ENCODE data around the gene NFAT5.
A peak's percentile ranks its signal among the peaks of the same experiment; 100 is the strongest.
"Not testable (repeated sequence)": the region's sequence is repeated elsewhere in the genome, so short reads cannot be mapped to it uniquely, and the experiment has no call there.

Gene NFAT5

GRCh38 chr16:69555867-69556266 lies 9.9 kb upstream of the NFAT5 start:
- Histone ChIP-seq H3K9me3 (ENCODE audit: insufficient read depth, low read length) (no peaks in the 10 kb centered on the region), H3K9ac (ENCODE audit: insufficient read length, low read depth) (no peak overlapping the region), H3K27me3 (ENCODE audit: insufficient read depth, insufficient read length) (no peaks in the 10 kb centered on the region), H3K36me3 (ENCODE audit: insufficient read depth, insufficient read length, low read length) (no peaks in the 10 kb centered on the region), H3K4me1 (ENCODE audit: insufficient read depth, insufficient read length) (no peaks in the 10 kb centered on the region), H3K4me3 (ENCODE audit: insufficient read length, low read depth) (no peak overlapping the region)
- TF ChIP-seq ZNF274 (IDR thresholded peaks at IDR 0.05; ENCODE audit: low read depth, low read length) (no peak), YY1 (IDR thresholded peaks at IDR 0.05; ENCODE audit: insufficient read depth, insufficient read length) (no peak), SUZ12 (IDR thresholded peaks at IDR 0.05; ENCODE audit: extremely low read depth, insufficient read depth, insufficient read length) (no peak)
- DNase-seq (ENCODE audit: low read depth, low spot score), result no peak

GRCh38 chr16:69559164-69559563 lies 6.6 kb upstream of the NFAT5 start:
- no peak overlapping the region for H3K4me3 ChIP-seq (ENCODE audit: insufficient read length, low read depth)
- no peak overlapping the region for H3K9ac ChIP-seq (ENCODE audit: insufficient read length, low read depth)
- no peaks in the 10 kb centered on the region for H3K27me3 ChIP-seq (ENCODE audit: insufficient read depth, insufficient read length)
- no peaks in the 10 kb centered on the region for H3K9me3 ChIP-seq (ENCODE audit: insufficient read depth, low read length)
- no peaks in the 10 kb centered on the region for H3K4me1 ChIP-seq (ENCODE audit: insufficient read depth, insufficient read length)
- no peaks in the 10 kb centered on the region for H3K36me3 ChIP-seq (ENCODE audit: insufficient read depth, insufficient read length, low read length)
- no peak for TF ChIP-seq ZNF274 (IDR thresholded peaks at IDR 0.05; ENCODE audit: low read depth, low read length)
- TF ChIP-seq SUZ12 (IDR thresholded peaks at IDR 0.05; ENCODE audit: extremely low read depth, insufficient read depth, insufficient read length), result no peak
- no peak for TF ChIP-seq YY1 (IDR thresholded peaks at IDR 0.05; ENCODE audit: insufficient read depth, insufficient read length)
- DNase-seq (ENCODE audit: low read depth, low spot score), result no peak

- H3K27me3 ChIP-seq (ENCODE audit: insufficient read depth, insufficient read length); H3K36me3 ChIP-seq (ENCODE audit: insufficient read depth, insufficient read length, low read length); H3K4me1 ChIP-seq (ENCODE audit: insufficient read depth, insufficient read length); DNase-seq (ENCODE audit: low read depth, low spot score); H3K4me3 ChIP-seq (ENCODE audit: insufficient read length, low read depth); H3K9ac ChIP-seq (ENCODE audit: insufficient read length, low read depth); H3K9me3 ChIP-seq (ENCODE audit: insufficient read depth, low read length): not testable (repeated sequence)
These were observed 4.4 kb upstream of the NFAT5 start for GRCh38 chr16:69561367-69561766.

GRCh38 chr16:69561901-69562300 lies 3.9 kb upstream of the NFAT5 start:
- H3K27me3 ChIP-seq (ENCODE audit: insufficient read depth, insufficient read length), result no peaks in the 10 kb centered on the region
- DNase-seq (ENCODE audit: low read depth, low spot score), result no peak
- no peaks in the 10 kb centered on the region for H3K9me3 ChIP-seq (ENCODE audit: insufficient read depth, low read length)
- no peaks in the 10 kb centered on the region for H3K36me3 ChIP-seq (ENCODE audit: insufficient read depth, insufficient read length, low read length)
- no peak overlapping the region for H3K9ac ChIP-seq (ENCODE audit: insufficient read length, low read depth)
- TF ChIP-seq SUZ12 (IDR thresholded peaks at IDR 0.05; ENCODE audit: extremely low read depth, insufficient read depth, insufficient read length), result no peak
- no peak for TF ChIP-seq YY1 (IDR thresholded peaks at IDR 0.05; ENCODE audit: insufficient read depth, insufficient read length)
- TF ChIP-seq ZNF274 (IDR thresholded peaks at IDR 0.05; ENCODE audit: low read depth, low read length), result no peak
- no peak overlapping the region for H3K4me3 ChIP-seq (ENCODE audit: insufficient read length, low read depth)
- no peaks in the 10 kb centered on the region for H3K4me1 ChIP-seq (ENCODE audit: insufficient read depth, insufficient read length)

GRCh38 chr16:69562813-69563212 lies 3.0 kb upstream of the NFAT5 start:
- H3K9ac ChIP-seq (ENCODE audit: insufficient read length, low read depth), result no peak overlapping the region
- DNase-seq (ENCODE audit: low read depth, low spot score), result no peak
- H3K4me1 ChIP-seq (ENCODE audit: insufficient read depth, insufficient read length), result no peaks in the 10 kb centered on the region

GRCh38 chr16:69563605-69564580 lies 1.9 kb upstream of the NFAT5 start:
- Histone ChIP-seq H3K27me3 (ENCODE audit: insufficient read depth, insufficient read length) (no peaks in the 10 kb centered on the region), H3K4me1 (ENCODE audit: insufficient read depth, insufficient read length) (no peaks in the 10 kb centered on the region), H3K36me3 (ENCODE audit: insufficient read depth, insufficient read length, low read length) (peaks cover 7% of the 10 kb centered on the region), H3K4me3 (ENCODE audit: insufficient read length, low read depth) (no peak overlapping the region), H3K9me3 (ENCODE audit: insufficient read depth, low read length) (no peaks in the 10 kb centered on the region), H3K9ac (ENCODE audit: insufficient read length, low read depth) (peak overlapping the region; percentile 6)
- no peak for TF ChIP-seq ZNF274 (IDR thresholded peaks at IDR 0.05; ENCODE audit: low read depth, low read length)
- peak; percentile 43 for DNase-seq (ENCODE audit: low read depth, low spot score)

More at GRCh38 chr16:69562813-69563212, 3.0 kb upstream of the NFAT5 start:
- no peak overlapping the region for H3K4me3 ChIP-seq (ENCODE audit: insufficient read length, low read depth)
- H3K36me3 ChIP-seq (ENCODE audit: insufficient read depth, insufficient read length, low read length), result no peaks in the 10 kb centered on the region
- no peak for TF ChIP-seq SUZ12 (IDR thresholded peaks at IDR 0.05; ENCODE audit: extremely low read depth, insufficient read depth, insufficient read length)
- no peak for TF ChIP-seq ZNF274 (IDR thresholded peaks at IDR 0.05; ENCODE audit: low read depth, low read length)
- no peak for TF ChIP-seq YY1 (IDR thresholded peaks at IDR 0.05; ENCODE audit: insufficient read depth, insufficient read length)
- no peaks in the 10 kb centered on the region for H3K9me3 ChIP-seq (ENCODE audit: insufficient read depth, low read length)
- no peaks in the 10 kb centered on the region for H3K27me3 ChIP-seq (ENCODE audit: insufficient read depth, insufficient read length)

GRCh38 chr16:69564845-69565670 lies 708 bp upstream of the NFAT5 start:
- DNase-seq (ENCODE audit: low read depth, low spot score), result no peak
- Histone ChIP-seq H3K4me3 (ENCODE audit: insufficient read length, low read depth) (peak overlapping the region; percentile 56), H3K9me3 (ENCODE audit: insufficient read depth, low read length) (no peaks in the 10 kb centered on the region), H3K9ac (ENCODE audit: insufficient read length, low read depth) (peak overlapping the region; percentile 88), H3K36me3 (ENCODE audit: insufficient read depth, insufficient read length, low read length) (peaks cover 18% of the 10 kb centered on the region), H3K27me3 (ENCODE audit: insufficient read depth, insufficient read length) (no peaks in the 10 kb centered on the region), H3K4me1 (ENCODE audit: insufficient read depth, insufficient read length) (no peaks in the 10 kb centered on the region)
- no peak for TF ChIP-seq YY1 (IDR thresholded peaks at IDR 0.05; ENCODE audit: insufficient read depth, insufficient read length)

Data from NT2/D1 (cell line).